Parathyroid adenoma (tissue), 2 donors: Measurements from ENCODE around the gene TGFBR1.

Experiments used
- H2AFZ ChIP-seq: fragments of 300-600 bp; sonication (generic); one replicate; pipeline ENCODE4 v1.7.0; 2017; ENCODE audit warnings: antibody characterized with exemption, mild to moderate bottlenecking
- H3K27ac ChIP-seq: fragments of 300-600 bp; sonication (generic); one replicate; pipeline ENCODE4 v1.7.0; 2017
- H3K27me3 ChIP-seq: fragments of 300-600 bp; sonication (generic); one replicate; pipeline ENCODE4 v1.7.0; 2017; ENCODE audit warnings: low read length; ENCODE audit not compliant: control insufficient read depth, insufficient read depth
- H3K36me3 ChIP-seq: fragments of 300-600 bp; sonication (generic); one replicate; pipeline ENCODE4 v1.7.0; 2017; ENCODE audit warnings: low read length; ENCODE audit not compliant: control insufficient read depth, insufficient read depth
- H3K4me1 ChIP-seq: fragments of 300-600 bp; sonication (generic); one replicate; pipeline ENCODE4 v1.7.0; 2017; ENCODE audit warnings: control low read depth
- H3K4me2 ChIP-seq: fragments of 300-600 bp; sonication (generic); one replicate; pipeline ENCODE4 v1.7.0; 2017; ENCODE audit warnings: low read length
- H3K4me3 ChIP-seq: fragments of 300-600 bp; sonication (generic); one replicate; pipeline ENCODE4 v1.7.0; 2017; ENCODE audit warnings: low read depth, low read length
- H3K79me2 ChIP-seq: fragments of 300-600 bp; sonication (generic); one replicate; pipeline ENCODE4 v1.7.0; 2017; ENCODE audit warnings: control low read depth
- H3K9ac ChIP-seq: fragments of 300-600 bp; sonication (generic); one replicate; pipeline ENCODE4 v1.7.0; 2017; ENCODE audit warnings: mild to moderate bottlenecking
- H3K9me3 ChIP-seq: fragments of 300-600 bp; sonication (generic); one replicate; pipeline ENCODE4 v1.7.0; 2017; ENCODE audit warnings: low read length; ENCODE audit not compliant: control insufficient read depth
- TF ChIP-seq, protein P1 (sequence below): fragments of 300-600 bp; sonication (generic); IDR thresholded peaks from one replicate; pipeline ENCODE4 v1.7.0; 2017; ENCODE audit warnings: antibody characterized with exemption, mild to moderate bottlenecking
- donor health status: primary hyperparathyroidism.

Gene TGFBR1

GRCh38 chr9:99057665-99058625 is 47.0 kb upstream of the TGFBR1 start:
- no peaks in the 10 kb centered on the region for H3K4me1 ChIP-seq
- no peaks in the 10 kb centered on the region for H3K9me3 ChIP-seq
- H3K9ac ChIP-seq: no peak overlapping the region
- H3K4me3 ChIP-seq: no peak overlapping the region
- TF ChIP-seq, protein P1, sequence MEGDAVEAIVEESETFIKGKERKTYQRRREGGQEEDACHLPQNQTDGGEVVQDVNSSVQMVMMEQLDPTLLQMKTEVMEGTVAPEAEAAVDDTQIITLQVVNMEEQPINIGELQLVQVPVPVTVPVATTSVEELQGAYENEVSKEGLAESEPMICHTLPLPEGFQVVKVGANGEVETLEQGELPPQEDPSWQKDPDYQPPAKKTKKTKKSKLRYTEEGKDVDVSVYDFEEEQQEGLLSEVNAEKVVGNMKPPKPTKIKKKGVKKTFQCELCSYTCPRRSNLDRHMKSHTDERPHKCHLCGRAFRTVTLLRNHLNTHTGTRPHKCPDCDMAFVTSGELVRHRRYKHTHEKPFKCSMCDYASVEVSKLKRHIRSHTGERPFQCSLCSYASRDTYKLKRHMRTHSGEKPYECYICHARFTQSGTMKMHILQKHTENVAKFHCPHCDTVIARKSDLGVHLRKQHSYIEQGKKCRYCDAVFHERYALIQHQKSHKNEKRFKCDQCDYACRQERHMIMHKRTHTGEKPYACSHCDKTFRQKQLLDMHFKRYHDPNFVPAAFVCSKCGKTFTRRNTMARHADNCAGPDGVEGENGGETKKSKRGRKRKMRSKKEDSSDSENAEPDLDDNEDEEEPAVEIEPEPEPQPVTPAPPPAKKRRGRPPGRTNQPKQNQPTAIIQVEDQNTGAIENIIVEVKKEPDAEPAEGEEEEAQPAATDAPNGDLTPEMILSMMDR: no peak
- H3K4me2 ChIP-seq: no peak overlapping the region
- no peak overlapping the region for H2AFZ ChIP-seq
- H3K27me3 ChIP-seq: no peaks in the 10 kb centered on the region
- no peak overlapping the region for H3K27ac ChIP-seq
- H3K36me3 ChIP-seq: no peaks in the 10 kb centered on the region
- H3K79me2 ChIP-seq: no peaks in the 10 kb centered on the region

DNA sequence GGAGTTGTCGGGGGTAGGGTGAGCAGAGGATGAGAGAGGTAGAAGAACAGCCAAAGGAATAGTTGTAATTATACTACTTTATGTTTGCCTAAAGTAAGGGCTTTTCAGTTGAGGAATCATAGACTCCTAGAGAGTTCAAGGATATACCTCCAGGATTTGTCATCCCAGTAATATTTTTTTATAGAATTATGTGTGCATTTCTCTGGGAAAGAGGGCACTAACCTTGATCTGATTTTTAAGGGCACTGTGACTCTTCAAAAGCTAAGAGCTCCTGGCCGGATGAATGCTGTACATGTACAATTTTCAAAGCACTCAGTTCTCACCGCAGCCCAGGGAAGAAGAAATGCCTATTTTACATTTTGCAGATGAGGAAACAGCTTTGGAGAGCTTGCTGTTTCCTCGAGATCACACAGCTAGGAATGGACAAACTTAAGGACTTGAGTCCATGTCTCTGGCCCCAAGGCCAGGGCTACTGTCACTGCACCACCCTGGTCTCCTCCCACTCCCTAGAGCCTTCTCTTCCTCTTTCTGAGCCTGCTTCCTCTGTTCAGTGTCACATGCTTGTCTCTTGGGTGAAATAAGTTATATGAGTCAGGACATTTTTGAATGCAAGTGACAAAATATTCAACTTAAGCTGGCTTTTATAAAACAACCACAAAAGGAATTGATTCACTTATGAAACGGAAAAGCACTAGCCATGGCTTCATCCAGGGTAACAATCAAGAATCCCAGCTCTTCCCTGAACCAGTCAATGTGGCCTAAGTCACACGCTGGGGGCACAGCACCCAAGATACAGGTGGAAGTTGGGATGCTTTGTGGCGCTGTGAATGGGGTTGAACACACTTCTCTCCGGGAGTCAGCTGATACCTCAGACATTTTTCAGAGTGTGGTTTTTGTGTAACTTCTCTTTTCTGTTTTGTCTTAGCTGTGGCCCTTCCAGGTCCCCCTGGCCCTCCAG is 45.7 kb upstream of the TGFBR1 start:
- Histone ChIP-seq H3K4me1 (no peaks in the 10 kb centered on the region), H3K27ac (peak overlapping the region; percentile 49), H3K4me3 (no peak overlapping the region), H3K79me2 (no peaks in the 10 kb centered on the region), H2AFZ (no peak overlapping the region), H3K27me3 (no peaks in the 10 kb centered on the region), H3K9me3 (no peaks in the 10 kb centered on the region), H3K9ac (no peak overlapping the region), H3K36me3 (no peaks in the 10 kb centered on the region), H3K4me2 (no peak overlapping the region)
- TF ChIP-seq, protein P1: no peak

DNA sequence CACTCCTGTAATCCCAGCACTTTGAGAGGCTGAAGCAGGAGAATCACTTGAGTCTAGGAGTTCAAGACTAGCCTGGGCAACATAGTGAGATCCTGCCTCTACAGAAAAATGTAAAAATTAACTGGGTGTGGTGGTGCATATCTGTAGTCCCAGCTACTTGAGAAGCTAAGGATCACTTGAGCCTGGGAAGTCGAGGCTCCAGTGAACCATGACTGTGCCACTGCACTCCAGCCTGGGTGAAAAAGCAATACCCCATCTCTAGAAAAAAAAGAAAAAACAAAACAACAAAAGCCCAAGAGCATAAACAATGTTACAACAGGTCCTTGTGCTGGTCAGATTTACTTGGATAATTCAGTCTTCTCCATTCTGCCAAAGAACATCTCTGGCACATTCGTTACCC is 44.3 kb upstream of the TGFBR1 start:
- Histone ChIP-seq H3K4me2 (no peak overlapping the region), H3K9me3 (no peaks in the 10 kb centered on the region), H3K27ac (no peak overlapping the region), H3K4me3 (no peak overlapping the region), H3K27me3 (no peaks in the 10 kb centered on the region), H3K9ac (no peak overlapping the region), H2AFZ (no peak overlapping the region), H3K36me3 (no peaks in the 10 kb centered on the region), H3K79me2 (no peaks in the 10 kb centered on the region), H3K4me1 (no peaks in the 10 kb centered on the region)
- TF ChIP-seq, protein P1: no peak

GRCh38 chr9:99062549-99062948 is 42.4 kb upstream of the TGFBR1 start:
- Histone ChIP-seq H3K4me2 (no peak overlapping the region), H3K9me3 (no peaks in the 10 kb centered on the region), H3K27ac (no peak overlapping the region), H3K4me3 (no peak overlapping the region), H3K36me3 (no peaks in the 10 kb centered on the region), H3K27me3 (no peaks in the 10 kb centered on the region), H2AFZ (no peak overlapping the region), H3K79me2 (no peaks in the 10 kb centered on the region), H3K9ac (no peak overlapping the region), H3K4me1 (no peaks in the 10 kb centered on the region)
- TF ChIP-seq, protein P1: no peak
